Activated naive CD4-positive, alpha-beta T cell treated with anti-CD3 and anti-CD28 coated beads, Interleukin-2, amount 50 U/mL, for 16 hours (primary cell): ENCODE data around the gene PDE7B.
"Not testable (repeated sequence)": the region's sequence is repeated elsewhere in the genome, so short reads cannot be mapped to it uniquely, and the experiment has no call there.

Experiments used
- DNase-seq: peaks from one replicate; pipeline ENCODE4 v3.0.0-alpha.2; 2020

PDE7B gene

GRCh38 chr6:136079701-136080565 lies 228.4 kb downstream of the PDE7B start:
- no peak for DNase-seq

GRCh38 chr6:136083540-136083939 lies 232.0 kb downstream of the PDE7B start:
- DNase-seq, result no peak

- DNase-seq, result no peak
Observed at GRCh38 chr6:136084403-136084802, 232.9 kb downstream of the PDE7B start.

- DNase-seq, result no peak
Observed at GRCh38 chr6:136085370-136086115, 234.0 kb downstream of the PDE7B start.

- no peak for DNase-seq
Observed at GRCh38 chr6:136086686-136087085, 235.2 kb downstream of the PDE7B start.

- DNase-seq, result no peak
Observed at GRCh38 chr6:136087986-136088385, 236.5 kb downstream of the PDE7B start.

- DNase-seq, result no peak
Observed at GRCh38 chr6:136088693-136089092, 237.2 kb downstream of the PDE7B start.

- no peak for DNase-seq
Observed at GRCh38 chr6:136089876-136090275, 238.4 kb downstream of the PDE7B start.

- no peak for DNase-seq
Observed at GRCh38 chr6:136090929-136091328, 239.4 kb downstream of the PDE7B start.

- no peak for DNase-seq
Observed at GRCh38 chr6:136092897-136093296, 241.4 kb downstream of the PDE7B start.

GRCh38 chr6:136093835-136094234 lies 242.3 kb downstream of the PDE7B start:
- DNase-seq, result no peak

- no peak for DNase-seq
Observed at GRCh38 chr6:136094812-136095211, 243.3 kb downstream of the PDE7B start.

GRCh38 chr6:136095986-136096385 lies 244.5 kb downstream of the PDE7B start:
- no peak for DNase-seq

GRCh38 chr6:136102991-136103688 lies 251.6 kb downstream of the PDE7B start:
- no peak for DNase-seq

- DNase-seq, result no peak
Observed at GRCh38 chr6:136103763-136104311, 252.3 kb downstream of the PDE7B start.

- DNase-seq, result no peak
Observed at GRCh38 chr6:136104556-136104955, 253.1 kb downstream of the PDE7B start.

- not testable (repeated sequence) for DNase-seq
Observed at GRCh38 chr6:136105797-136106196, 254.3 kb downstream of the PDE7B start.

GRCh38 chr6:136108361-136108945 lies 257.0 kb downstream of the PDE7B start:
- no peak for DNase-seq

- no peak for DNase-seq
Observed at GRCh38 chr6:136111831-136112230, 260.3 kb downstream of the PDE7B start.

GRCh38 chr6:136112262-136112661 lies 260.8 kb downstream of the PDE7B start:
- no peak for DNase-seq

GRCh38 chr6:136113736-136114173 lies 262.3 kb downstream of the PDE7B start:
- no peak for DNase-seq

- no peak for DNase-seq
Observed at GRCh38 chr6:136114661-136115060, 263.2 kb downstream of the PDE7B start.

GRCh38 chr6:136115941-136116340 lies 264.4 kb downstream of the PDE7B start:
- no peak for DNase-seq
